Subcutaneous adipose tissue (tissue), 4 donors: ENCODE measurements around the gene GARIN5A. TPM values are rescaled to one million over a fixed set of nuclear protein-coding genes. Genes with fewer than 3 reads are reported as not detected.

Experiments
- total RNA-seq, 4 donors: library from RNA; depleted of rRNA; stranded (reverse); fragments of >200 nt; gene quantifications; one replicate each; pipeline ENCODE4 v1.1.0, GENCODE V29; 2016
- TF ChIP-seq, protein P1 (sequence below): fragments of 450-650 bp; IDR thresholded peaks from one replicate; pipeline ENCODE4 v1.5.1; 2016; ENCODE audit warnings: low read depth, mild to moderate bottlenecking, control low read depth, antibody characterized with exemption, moderate library complexity

The GARIN5A gene
- total RNA-seq, 4 donors from 2014 or later: not detected

DNA sequence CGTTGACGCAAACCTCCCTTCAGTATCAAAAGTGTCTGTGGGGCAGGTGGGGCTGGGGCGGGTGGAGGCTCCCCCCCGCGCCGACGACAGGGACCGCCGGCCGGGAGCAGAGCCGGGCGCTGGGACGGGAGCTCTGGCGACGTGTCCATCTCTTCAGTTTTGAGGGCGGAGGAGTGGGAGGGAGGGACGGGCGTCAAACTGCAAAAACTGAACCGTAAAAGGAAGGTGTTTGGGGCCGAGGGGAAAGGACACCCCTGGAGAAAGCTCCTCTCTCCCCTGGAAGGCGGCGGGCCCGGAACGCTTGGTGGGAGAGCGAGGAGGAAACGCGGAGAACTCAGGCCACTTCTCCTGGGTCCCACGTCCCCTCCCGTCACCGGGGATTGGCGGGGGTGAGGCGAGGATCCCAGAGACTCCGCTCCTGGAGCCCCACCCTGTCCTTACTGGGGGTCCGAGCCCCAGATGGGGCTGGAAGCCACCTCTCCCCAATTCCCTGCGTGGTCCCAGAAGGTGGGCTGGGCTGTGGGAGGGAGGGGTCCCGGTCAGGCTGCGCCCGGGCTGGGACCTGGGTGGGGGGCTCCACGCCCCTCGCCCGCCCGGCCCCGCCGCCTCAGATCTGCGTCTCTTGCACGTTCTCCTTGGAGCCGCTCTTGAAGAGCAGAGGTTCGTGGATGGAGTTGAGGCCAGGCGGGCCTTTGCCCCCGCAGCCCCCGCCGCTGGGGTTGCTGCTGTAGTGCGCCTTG lies 40.5 kb upstream of the GARIN5A start:
- TF ChIP-seq, protein P1, sequence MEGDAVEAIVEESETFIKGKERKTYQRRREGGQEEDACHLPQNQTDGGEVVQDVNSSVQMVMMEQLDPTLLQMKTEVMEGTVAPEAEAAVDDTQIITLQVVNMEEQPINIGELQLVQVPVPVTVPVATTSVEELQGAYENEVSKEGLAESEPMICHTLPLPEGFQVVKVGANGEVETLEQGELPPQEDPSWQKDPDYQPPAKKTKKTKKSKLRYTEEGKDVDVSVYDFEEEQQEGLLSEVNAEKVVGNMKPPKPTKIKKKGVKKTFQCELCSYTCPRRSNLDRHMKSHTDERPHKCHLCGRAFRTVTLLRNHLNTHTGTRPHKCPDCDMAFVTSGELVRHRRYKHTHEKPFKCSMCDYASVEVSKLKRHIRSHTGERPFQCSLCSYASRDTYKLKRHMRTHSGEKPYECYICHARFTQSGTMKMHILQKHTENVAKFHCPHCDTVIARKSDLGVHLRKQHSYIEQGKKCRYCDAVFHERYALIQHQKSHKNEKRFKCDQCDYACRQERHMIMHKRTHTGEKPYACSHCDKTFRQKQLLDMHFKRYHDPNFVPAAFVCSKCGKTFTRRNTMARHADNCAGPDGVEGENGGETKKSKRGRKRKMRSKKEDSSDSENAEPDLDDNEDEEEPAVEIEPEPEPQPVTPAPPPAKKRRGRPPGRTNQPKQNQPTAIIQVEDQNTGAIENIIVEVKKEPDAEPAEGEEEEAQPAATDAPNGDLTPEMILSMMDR: no peak

DNA sequence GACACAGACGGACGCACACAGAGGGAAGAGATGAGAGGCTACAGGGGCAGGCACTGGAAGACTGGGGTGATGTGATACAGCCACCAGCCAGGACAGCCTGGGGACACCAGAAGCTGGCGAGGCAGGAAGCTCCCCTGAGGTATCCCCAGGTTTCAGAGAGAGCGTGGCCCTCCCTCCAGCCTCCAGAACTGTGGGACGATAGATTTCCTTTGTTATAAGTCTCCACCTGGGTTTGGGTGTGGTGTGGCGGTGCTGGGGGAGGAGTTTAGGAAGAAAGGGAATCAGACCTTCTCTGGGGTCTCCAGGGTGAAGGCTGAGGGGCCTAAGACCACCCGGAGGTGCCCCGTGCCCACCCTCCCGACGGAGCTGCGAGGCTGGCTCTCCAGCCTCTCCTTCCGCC lies 39.8 kb upstream of the GARIN5A start:
- TF ChIP-seq, protein P1: no peak

DNA sequence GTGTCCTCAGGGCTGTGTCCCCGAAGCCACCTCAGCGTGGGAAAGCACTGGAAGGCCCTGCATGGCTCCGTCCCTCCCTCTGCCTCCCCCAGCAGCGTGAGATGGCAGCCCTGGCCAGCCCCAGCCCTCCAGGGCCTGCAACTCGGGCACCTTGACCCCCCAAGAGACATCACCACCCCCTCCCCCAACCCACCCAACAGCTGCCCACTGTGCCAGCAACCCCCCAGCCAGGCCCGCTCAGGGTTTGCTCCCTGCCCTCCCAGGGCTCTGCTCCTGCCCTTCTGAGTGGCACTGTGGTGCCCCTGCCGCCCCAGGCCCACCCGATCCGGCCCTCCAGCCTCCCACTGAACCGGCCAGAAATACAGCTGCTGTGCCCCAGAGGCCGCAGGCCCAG lies 38.5 kb upstream of the GARIN5A start:
- TF ChIP-seq, protein P1: no peak

DNA sequence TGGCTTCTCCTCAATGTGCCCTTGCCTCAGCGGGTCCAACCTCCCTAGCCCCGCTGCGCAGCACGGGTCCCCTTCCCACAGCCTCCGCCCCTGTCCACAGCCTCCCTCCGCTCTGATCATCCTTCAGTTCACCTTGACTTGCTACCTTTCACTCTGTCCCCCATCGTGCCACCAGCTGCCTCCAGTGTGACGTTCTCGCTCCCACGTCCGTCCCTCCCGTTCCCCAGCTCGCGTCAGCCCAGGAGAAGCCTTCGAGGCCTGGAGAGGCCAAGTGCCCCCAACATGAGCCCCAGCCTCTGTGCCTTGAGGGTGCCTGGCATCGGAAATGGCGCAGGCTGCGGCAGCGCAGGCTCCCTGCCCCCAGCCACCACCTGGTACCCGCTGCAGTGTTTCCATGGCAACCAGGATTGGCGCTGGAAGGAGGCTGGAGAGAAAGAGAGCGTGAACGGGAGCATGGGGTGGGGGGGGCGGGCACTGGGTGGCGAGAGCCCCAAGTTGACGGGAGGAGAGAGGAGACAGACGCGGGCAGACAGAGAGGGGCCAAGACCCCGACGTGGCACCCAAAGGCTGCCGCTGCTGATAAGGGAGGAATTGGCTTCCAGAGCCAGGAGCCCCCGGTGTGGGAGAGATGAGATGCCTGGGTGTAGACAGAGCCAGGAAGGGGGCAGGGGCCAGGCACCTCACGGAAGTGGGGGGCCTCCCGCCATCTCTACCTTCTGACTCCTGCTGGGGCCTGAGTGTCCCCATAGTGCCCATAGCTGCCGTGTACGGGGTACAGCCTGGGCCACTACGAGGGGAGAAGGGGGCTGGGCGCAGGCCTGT lies 37.9 kb upstream of the GARIN5A start:
- TF ChIP-seq, protein P1: no peak

DNA sequence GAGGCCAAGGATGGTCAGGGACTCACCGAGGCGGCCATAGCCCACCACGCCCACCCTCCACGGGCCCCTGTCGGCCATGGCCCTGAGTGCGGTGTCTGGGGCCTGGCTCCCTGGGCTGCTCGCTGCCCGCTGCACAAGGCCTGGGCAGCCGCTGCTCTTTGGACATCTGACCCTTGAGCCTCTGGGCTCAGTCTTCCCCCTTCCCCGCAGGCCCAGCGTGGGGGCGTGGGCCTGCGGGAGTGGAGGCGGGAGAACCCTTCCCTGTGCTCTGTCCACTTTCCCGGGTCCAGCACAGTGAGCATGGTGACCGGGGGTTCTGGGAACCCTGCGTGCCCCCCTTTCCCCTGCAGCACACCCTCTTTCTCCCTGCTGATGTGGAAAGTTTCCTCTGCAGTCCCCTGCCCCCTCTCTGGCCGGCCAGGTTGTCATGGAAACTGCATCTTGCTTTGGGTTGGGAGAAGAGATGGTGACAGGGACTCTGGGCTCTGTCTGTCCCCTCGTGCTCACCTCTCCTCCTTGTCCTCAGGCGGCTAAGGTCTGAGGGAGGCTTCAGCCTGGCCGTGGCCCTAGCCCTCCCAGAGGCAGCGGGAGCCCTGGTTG lies 37.2 kb upstream of the GARIN5A start, which contains the start of gene ASPDH:
Gene ASPDH (minus strand): TSS at position 168 of the 600 bp plus-strand sequence. CDS start 90 bp downstream, at position 78.
- TF ChIP-seq, protein P1: no peak

DNA sequence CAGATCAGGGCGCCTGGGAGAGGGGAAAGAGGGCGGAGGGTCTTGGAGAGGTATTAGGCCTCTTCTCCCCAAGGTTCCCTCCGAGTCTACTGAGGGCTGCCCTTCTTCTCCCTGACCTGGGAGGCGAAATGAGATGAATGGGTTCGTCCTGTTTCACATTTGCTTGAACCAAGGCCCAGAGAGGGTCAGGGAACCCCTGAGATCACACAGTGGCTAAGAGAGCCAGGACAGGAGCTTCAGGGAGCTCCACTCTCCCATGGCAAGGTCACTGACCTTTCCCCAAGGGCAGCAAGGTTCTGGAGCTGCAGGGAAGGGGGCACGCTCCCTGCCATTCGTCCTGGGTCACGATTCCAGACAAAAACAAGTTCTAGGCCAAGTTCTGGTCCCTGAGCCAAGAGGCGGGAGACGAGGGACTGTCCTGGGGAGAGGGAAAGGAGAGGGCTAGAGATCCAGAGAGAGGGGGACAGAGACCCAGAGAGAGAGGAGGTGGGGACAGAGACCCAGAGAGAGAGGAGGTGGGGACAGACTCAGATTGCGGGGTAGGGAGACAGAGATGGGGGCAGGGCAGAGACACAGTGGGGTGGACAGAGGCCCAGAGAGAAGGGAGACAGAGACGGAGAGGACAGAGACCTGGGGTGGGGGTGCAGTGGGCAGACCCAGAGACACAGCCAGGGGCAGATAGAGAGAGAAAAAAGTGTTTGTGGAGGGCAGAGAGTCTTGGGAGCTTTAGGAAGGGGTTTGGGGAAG lies 36.5 kb upstream of the GARIN5A start:
- TF ChIP-seq, protein P1: no peak
